ENCODE results near the gene ZNF891. TPM values are rescaled to one million over a fixed set of nuclear protein-coding genes. Genes with fewer than 3 reads are reported as not detected.

Gene ZNF891
- 9.5 TPM for total RNA-seq

GRCh38 chr12:133130038-133130807, at the start of gene ZNF891, which contains the start of gene ZNF10:
ZNF891 (minus strand) TSS chr12:133130274; CDS start chr12:133121918, 8,356 bp downstream.
ZNF10 (plus strand) TSS chr12:133130627; CDS start chr12:133144493, 13,866 bp downstream.

DNA sequence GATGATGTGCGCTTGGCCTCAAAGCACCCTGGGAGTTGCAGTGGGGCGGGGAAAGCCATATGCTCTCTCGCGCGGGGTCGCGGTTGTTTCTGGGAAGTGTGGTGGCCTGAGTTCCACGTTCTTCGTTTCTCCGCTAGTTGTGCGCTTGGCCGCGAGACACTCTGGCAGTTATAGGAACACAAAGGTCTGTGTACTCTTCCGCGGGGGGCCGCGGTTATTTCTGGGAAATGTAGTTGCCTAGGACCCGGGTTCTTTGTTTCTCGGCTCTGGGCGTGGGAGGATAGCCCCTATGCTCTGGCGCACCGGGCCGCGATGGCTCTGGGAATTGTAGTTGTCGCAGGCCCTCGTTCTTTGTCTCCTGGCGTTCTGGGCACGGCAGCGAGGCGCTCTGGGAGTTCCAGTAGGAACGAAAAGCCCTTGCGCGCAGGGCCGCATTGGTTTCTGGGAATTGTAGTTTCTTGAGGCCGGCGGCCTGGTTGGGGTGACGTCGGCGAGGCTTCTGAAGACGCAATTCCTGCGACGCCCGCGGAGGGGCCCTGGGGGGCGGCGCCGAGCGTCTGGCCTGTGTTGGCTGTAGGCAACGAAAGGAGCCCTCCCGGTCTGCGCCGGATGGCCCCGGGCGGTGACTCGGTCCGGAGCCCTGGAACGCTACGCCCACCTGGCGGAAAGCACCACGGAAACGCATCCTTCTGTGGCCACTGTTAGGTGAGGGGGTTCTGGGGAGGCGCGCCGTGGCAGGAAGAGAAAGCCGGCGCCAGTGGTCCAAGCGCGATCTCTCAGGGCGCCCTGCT, 49.5 kb downstream of the ZNF891 start, which contains the start of gene ZNF140:
TSS of gene ZNF140 (plus strand) at position 556 of the 791 bp plus-strand sequence. CDS start 398 bp downstream, outside the sequence.

Other genes starting within 250 kb of the ZNF891 start
- 40.6 TPM for gene CHFR, start 242.7 kb downstream of the ZNF891 start, total RNA-seq
- 22.4 TPM for gene ZNF605, start 174.0 kb downstream of the ZNF891 start, total RNA-seq
- 17.8 TPM for gene ZNF26, start 143.9 kb downstream of the ZNF891 start, total RNA-seq
- gene ZNF84, start 92.8 kb downstream of the ZNF891 start, total RNA-seq = 97.1 TPM
- gene ZNF140, start 49.4 kb downstream of the ZNF891 start, total RNA-seq = 36.4 TPM
- gene ZNF10, start 353 bp upstream of the ZNF891 start, total RNA-seq = 36.0 TPM
- 27.0 TPM for gene ZNF268, start 51.2 kb upstream of the ZNF891 start, total RNA-seq
- not detected for gene ANHX, start 105.6 kb upstream of the ZNF891 start, total RNA-seq